HUES48 (cell line): ENCODE measurements around the gene TPX2.
A peak's percentile ranks its signal among the peaks of the same experiment; 100 is the strongest.

Source experiments
- H3K27ac ChIP-seq: one replicate; pipeline ENCODE4 v1.7.0; 2013; ENCODE audit warnings: low read depth, low read length, inconsistent platforms
- H3K27me3 ChIP-seq: 2 replicates; pipeline ENCODE4 v1.6.1; 2013; ENCODE audit warnings: mild to moderate bottlenecking, low read length; ENCODE audit not compliant: control insufficient read depth, insufficient read depth
- H3K36me3 ChIP-seq: 2 replicates; pipeline ENCODE4 v1.6.1; 2013; ENCODE audit warnings: low read length; ENCODE audit not compliant: control insufficient read depth, insufficient read depth
- H3K4me1 ChIP-seq: 2 replicates; pipeline ENCODE4 v1.6.1; 2013; ENCODE audit warnings: mild to moderate bottlenecking, low read length; ENCODE audit not compliant: control insufficient read depth, insufficient read depth
- H3K4me3 ChIP-seq: 2 replicates; pipeline ENCODE4 v1.5.1; 2013; ENCODE audit warnings: mild to moderate bottlenecking, low read depth, low read length
- H3K9ac ChIP-seq: 2 replicates; pipeline ENCODE4 v1.6.1; 2013; ENCODE audit warnings: mild to moderate bottlenecking, low read depth, low read length, moderate library complexity
- H3K9me3 ChIP-seq: 2 replicates; pipeline ENCODE4 v1.6.1; 2013; ENCODE audit warnings: low read length; ENCODE audit not compliant: control insufficient read depth, insufficient read depth

The TPX2 gene

GRCh38 chr20:31707994-31708735 is 30.9 kb upstream of the TPX2 start:
- no peaks in the 10 kb centered on the region for H3K27me3 ChIP-seq
- H3K9me3 ChIP-seq: no peaks in the 10 kb centered on the region
- H3K4me3 ChIP-seq: no peak overlapping the region
- H3K4me1 ChIP-seq: peaks cover 44% of the 10 kb centered on the region
- no peak overlapping the region for H3K27ac ChIP-seq
- no peak overlapping the region for H3K9ac ChIP-seq
- peaks cover 36% of the 10 kb centered on the region; the same call in 1 of the 2 replicates for H3K36me3 ChIP-seq

- no peak overlapping the region for H3K4me3 ChIP-seq
- H3K27ac ChIP-seq: no peak overlapping the region
- H3K9ac ChIP-seq: no peak overlapping the region
- H3K36me3 ChIP-seq: peaks cover 36% of the 10 kb centered on the region; the same call in 1 of the 2 replicates
- peaks cover 52% of the 10 kb centered on the region for H3K4me1 ChIP-seq
- no peaks in the 10 kb centered on the region for H3K9me3 ChIP-seq
- no peaks in the 10 kb centered on the region for H3K27me3 ChIP-seq
Observed at GRCh38 chr20:31708736-31709534, 30.2 kb upstream of the TPX2 start.

- H3K4me1 ChIP-seq: peaks cover 52% of the 10 kb centered on the region
Observed at GRCh38 chr20:31709939-31710338, 29.2 kb upstream of the TPX2 start.

GRCh38 chr20:31710423-31711108 is 28.5 kb upstream of the TPX2 start:
- no peaks in the 10 kb centered on the region for H3K9me3 ChIP-seq
- no peak overlapping the region for H3K9ac ChIP-seq
- H3K36me3 ChIP-seq: peaks cover 47% of the 10 kb centered on the region
- peaks cover 50% of the 10 kb centered on the region for H3K4me1 ChIP-seq
- H3K27me3 ChIP-seq: no peaks in the 10 kb centered on the region
- no peak overlapping the region for H3K4me3 ChIP-seq
- H3K27ac ChIP-seq: no peak overlapping the region

More at GRCh38 chr20:31709939-31710338, 29.2 kb upstream of the TPX2 start:
- Histone ChIP-seq H3K9ac (no peak overlapping the region), H3K27me3 (no peaks in the 10 kb centered on the region), H3K27ac (no peak overlapping the region), H3K4me3 (no peak overlapping the region), H3K9me3 (no peaks in the 10 kb centered on the region), H3K36me3 (peaks cover 43% of the 10 kb centered on the region)

- no peak overlapping the region for H3K9ac ChIP-seq
- peaks cover 53% of the 10 kb centered on the region for H3K4me1 ChIP-seq
- H3K27me3 ChIP-seq: no peaks in the 10 kb centered on the region
- no peaks in the 10 kb centered on the region for H3K9me3 ChIP-seq
- peaks cover 41% of the 10 kb centered on the region for H3K36me3 ChIP-seq
- no peak overlapping the region for H3K4me3 ChIP-seq
- peak overlapping the region; percentile 86 for H3K27ac ChIP-seq
Observed at GRCh38 chr20:31711179-31712111, 27.6 kb upstream of the TPX2 start.

GRCh38 chr20:31712112-31712553 is 27.0 kb upstream of the TPX2 start:
- no peaks in the 10 kb centered on the region for H3K27me3 ChIP-seq
- H3K4me1 ChIP-seq: peaks cover 59% of the 10 kb centered on the region
- H3K36me3 ChIP-seq: peaks cover 41% of the 10 kb centered on the region
- H3K27ac ChIP-seq: peak overlapping the region; percentile 86
- H3K9ac ChIP-seq: peak overlapping the region; percentile 15; the same call in 1 of the 2 replicates
- peak overlapping the region; percentile 22; the same call in 1 of the 2 replicates for H3K4me3 ChIP-seq
- no peaks in the 10 kb centered on the region for H3K9me3 ChIP-seq

- H3K36me3 ChIP-seq: peaks cover 39% of the 10 kb centered on the region
- peak overlapping the region; percentile 86 for H3K27ac ChIP-seq
- no peaks in the 10 kb centered on the region for H3K9me3 ChIP-seq
- H3K4me3 ChIP-seq: peak overlapping the region; percentile 22
- H3K27me3 ChIP-seq: no peaks in the 10 kb centered on the region
- H3K4me1 ChIP-seq: peaks cover 59% of the 10 kb centered on the region
- peak overlapping the region; percentile 29; the same call in 1 of the 2 replicates for H3K9ac ChIP-seq
Observed at GRCh38 chr20:31712564-31713311, 26.4 kb upstream of the TPX2 start.

- Histone ChIP-seq H3K27me3 (no peaks in the 10 kb centered on the region), H3K9ac (peak overlapping the region; percentile 29; the same call in 1 of the 2 replicates)
Observed at GRCh38 chr20:31713312-31714273, 25.5 kb upstream of the TPX2 start.

GRCh38 chr20:31715766-31716165 is 23.3 kb upstream of the TPX2 start:
- Histone ChIP-seq H3K36me3 (peaks cover 39% of the 10 kb centered on the region), H3K9me3 (no peaks in the 10 kb centered on the region), H3K27me3 (no peaks in the 10 kb centered on the region), H3K27ac (no peak overlapping the region), H3K4me1 (peaks cover 63% of the 10 kb centered on the region), H3K4me3 (no peak overlapping the region), H3K9ac (no peak overlapping the region)

More at GRCh38 chr20:31713312-31714273, 25.5 kb upstream of the TPX2 start:
- Histone ChIP-seq H3K27ac (peak overlapping the region; percentile 86), H3K36me3 (peaks cover 35% of the 10 kb centered on the region), H3K4me3 (peak overlapping the region; percentile 22; the same call in 1 of the 2 replicates), H3K9me3 (no peaks in the 10 kb centered on the region), H3K4me1 (peaks cover 50% of the 10 kb centered on the region)
